MG63 (cell line): ENCODE results near the gene LRMDA. TPM values are rescaled to one million over a fixed set of nuclear protein-coding genes. Genes with fewer than 3 reads are reported as not detected.
A peak's percentile ranks its signal among the peaks of the same experiment; 100 is the strongest.

ENCODE experiments used
- DNase-seq: peaks from one replicate; pipeline ENCODE4 v3.0.0-alpha.2; 2020
- H3K27me3 ChIP-seq: fragments of 250-450 bp; sonication (Bioruptor Pico); 2 replicates; pipeline ENCODE4 v1.5.1; 2020; ENCODE audit warnings: mild to moderate bottlenecking, moderate library complexity
- H3K36me3 ChIP-seq: fragments of 250-450 bp; sonication (Bioruptor Pico); 2 replicates; pipeline ENCODE4 v1.5.1; 2020; ENCODE audit warnings: mild to moderate bottlenecking, moderate library complexity
- H3K4me3 ChIP-seq: fragments of 250-450 bp; sonication (Bioruptor Pico); 2 replicates; pipeline ENCODE4 v1.5.1; 2020; ENCODE audit warnings: mild to moderate bottlenecking, moderate library complexity
- H3K9me3 ChIP-seq: fragments of 250-450 bp; sonication (Bioruptor Pico); 2 replicates; pipeline ENCODE4 v1.5.1; 2020; ENCODE audit warnings: mild to moderate bottlenecking, moderate library complexity
- total RNA-seq: library from RNA; depleted of rRNA; stranded (reverse); fragments of >200 nt; shearing (Covaris generic); gene quantifications from 2 replicates; pipeline ENCODE4 v1.2.3, GENCODE V29; 2014; ENCODE audit warnings: low replicate concordance

Gene LRMDA
- total RNA-seq, 1 experiment from 2014 or later = 1.3 TPM

- H3K4me3 ChIP-seq = no peak overlapping the region
- no peaks in the 10 kb centered on the region for H3K27me3 ChIP-seq
- DNase-seq = no peak
- no peaks in the 10 kb centered on the region for H3K36me3 ChIP-seq
- H3K9me3 ChIP-seq = no peaks in the 10 kb centered on the region
Measured at GRCh38 chr10:76185471-76186301, 754.3 kb downstream of the LRMDA start.

DNA sequence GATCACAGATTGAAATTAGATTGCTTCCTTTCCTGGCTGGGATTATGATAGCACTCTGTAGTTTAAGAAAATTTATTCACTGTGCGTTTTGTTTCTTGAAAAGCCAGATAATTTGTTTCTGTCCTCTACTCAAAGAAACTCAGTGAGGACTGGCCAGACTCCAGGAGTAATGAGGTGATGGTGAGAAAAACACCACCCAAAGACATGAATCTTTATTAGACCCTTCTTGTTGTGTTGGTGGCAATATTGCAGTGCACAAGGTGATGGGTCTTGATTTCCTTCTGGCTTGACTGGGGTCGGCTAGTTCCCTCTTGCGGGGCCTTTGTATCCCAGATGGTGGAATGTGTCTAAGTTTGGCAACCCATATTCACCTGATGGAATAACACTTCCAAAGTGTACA, 756.8 kb downstream of the LRMDA start:
- Histone ChIP-seq H3K36me3 (no peaks in the 10 kb centered on the region), H3K9me3 (no peaks in the 10 kb centered on the region), H3K4me3 (no peak overlapping the region), H3K27me3 (no peaks in the 10 kb centered on the region)
- DNase-seq = no peak

GRCh38 chr10:76190634-76191270, 759.3 kb downstream of the LRMDA start:
- Histone ChIP-seq H3K36me3 (no peaks in the 10 kb centered on the region), H3K9me3 (no peaks in the 10 kb centered on the region), H3K27me3 (no peaks in the 10 kb centered on the region), H3K4me3 (no peak overlapping the region)
- no peak for DNase-seq

- H3K4me3 ChIP-seq = no peak overlapping the region
- no peaks in the 10 kb centered on the region for H3K9me3 ChIP-seq
- no peak for DNase-seq
- no peaks in the 10 kb centered on the region for H3K36me3 ChIP-seq
- H3K27me3 ChIP-seq = no peaks in the 10 kb centered on the region
Measured at GRCh38 chr10:76191336-76191735, 759.9 kb downstream of the LRMDA start.

GRCh38 chr10:76192151-76192550, 760.7 kb downstream of the LRMDA start:
- H3K36me3 ChIP-seq = no peaks in the 10 kb centered on the region
- no peaks in the 10 kb centered on the region for H3K27me3 ChIP-seq
- DNase-seq = no peak
- H3K4me3 ChIP-seq = no peak overlapping the region
- H3K9me3 ChIP-seq = no peaks in the 10 kb centered on the region

DNA sequence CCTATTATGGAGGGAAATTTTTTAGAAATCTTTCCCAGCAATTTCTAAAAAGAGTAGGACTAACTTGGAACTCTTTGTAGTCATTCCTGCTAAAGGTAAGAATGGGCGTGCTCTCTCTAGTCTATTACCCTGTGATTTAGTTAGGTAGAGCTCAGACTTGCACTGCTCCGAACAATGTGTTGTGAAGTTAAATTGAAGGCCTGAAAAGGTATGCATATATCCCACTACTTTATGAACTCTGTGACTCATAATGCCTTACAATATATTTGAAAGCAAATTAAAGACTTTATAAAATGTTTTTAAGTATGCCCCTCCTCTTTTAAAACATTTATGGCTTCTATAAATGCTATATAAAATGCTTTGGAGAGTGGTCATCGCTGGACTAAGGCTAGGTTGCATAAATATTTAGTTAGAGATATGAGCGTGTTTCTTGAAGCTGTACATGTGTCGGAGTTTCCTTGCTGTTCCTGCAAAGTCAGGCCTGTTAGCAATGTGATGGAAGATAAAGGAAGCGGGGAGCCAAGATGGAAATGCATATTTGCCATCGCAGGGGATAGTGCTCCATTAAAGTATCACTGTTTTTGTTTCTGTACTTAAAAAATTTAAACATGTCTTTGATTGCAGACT, 761.4 kb downstream of the LRMDA start:
- Histone ChIP-seq H3K27me3 (no peaks in the 10 kb centered on the region), H3K4me3 (no peak overlapping the region), H3K9me3 (no peaks in the 10 kb centered on the region), H3K36me3 (no peaks in the 10 kb centered on the region)
- no peak for DNase-seq

DNA sequence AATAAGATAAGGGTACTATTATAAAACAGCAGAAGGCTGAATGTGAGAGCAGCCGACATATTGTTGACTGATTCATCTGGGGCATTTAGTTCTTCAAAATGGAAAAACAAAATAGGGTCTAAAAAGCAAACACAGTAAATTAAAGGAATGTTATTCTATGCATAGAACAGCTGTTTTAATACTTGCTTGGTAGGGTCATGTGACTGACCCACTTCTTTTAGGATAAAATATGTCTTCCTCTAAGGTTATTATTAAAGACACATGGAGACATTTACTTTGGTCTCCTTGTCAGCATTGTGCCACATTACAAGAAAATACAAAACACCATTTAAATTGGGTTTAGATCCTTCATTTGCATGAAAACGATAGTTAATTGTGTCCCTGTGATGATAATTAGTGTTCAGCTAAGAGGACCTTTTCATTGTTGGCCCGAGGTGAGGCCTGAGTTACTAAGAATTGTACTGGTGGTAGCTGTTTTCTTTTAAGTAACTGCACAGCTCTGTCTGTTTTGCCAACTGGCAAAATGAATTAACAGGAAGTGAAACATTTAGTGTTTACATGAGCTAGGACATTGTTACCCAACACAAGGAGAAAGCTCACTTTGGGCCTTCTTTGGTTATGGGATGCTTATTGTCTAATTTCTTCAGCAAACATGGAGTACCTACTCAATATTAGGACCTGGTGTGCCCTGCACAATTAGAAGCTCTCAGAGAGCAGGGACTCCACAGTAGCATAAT, 764.4 kb downstream of the LRMDA start:
- Histone ChIP-seq H3K36me3 (no peaks in the 10 kb centered on the region), H3K4me3 (no peak overlapping the region), H3K27me3 (no peaks in the 10 kb centered on the region), H3K9me3 (no peaks in the 10 kb centered on the region)
- no peak for DNase-seq

GRCh38 chr10:76197293-76197692, 765.9 kb downstream of the LRMDA start:
- no peaks in the 10 kb centered on the region for H3K27me3 ChIP-seq

GRCh38 chr10:76198287-76199035, 767.0 kb downstream of the LRMDA start:
- Histone ChIP-seq H3K9me3 (no peaks in the 10 kb centered on the region), H3K4me3 (no peak overlapping the region), H3K27me3 (no peaks in the 10 kb centered on the region), H3K36me3 (no peaks in the 10 kb centered on the region)
- no peak for DNase-seq

More at GRCh38 chr10:76197293-76197692, 765.9 kb downstream of the LRMDA start:
- no peaks in the 10 kb centered on the region for H3K9me3 ChIP-seq
- no peak overlapping the region for H3K4me3 ChIP-seq
- no peak for DNase-seq
- no peaks in the 10 kb centered on the region for H3K36me3 ChIP-seq

DNA sequence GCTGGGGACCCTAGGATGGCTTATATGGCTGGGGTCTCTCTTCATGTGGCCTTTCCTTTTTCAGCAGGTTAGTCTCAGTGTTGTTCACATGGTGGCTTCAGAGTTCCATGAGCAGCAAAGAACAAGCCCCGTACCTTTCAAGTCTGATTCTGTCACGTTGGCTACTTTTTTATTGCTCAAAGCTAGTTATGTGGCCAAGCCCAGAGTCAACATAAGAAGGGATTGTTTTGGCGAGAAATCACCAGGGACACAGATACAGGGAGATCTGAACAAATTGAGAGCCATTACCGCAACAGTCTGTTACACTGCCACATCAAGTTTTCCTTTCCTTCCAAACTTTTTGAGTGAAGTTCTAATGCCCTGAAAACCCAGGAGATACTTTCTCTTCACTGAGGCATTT, 770.5 kb downstream of the LRMDA start:
- H3K9me3 ChIP-seq = no peaks in the 10 kb centered on the region
- no peaks in the 10 kb centered on the region for H3K36me3 ChIP-seq
- no peak overlapping the region for H3K4me3 ChIP-seq
- H3K27me3 ChIP-seq = no peaks in the 10 kb centered on the region
- no peak for DNase-seq

- H3K9me3 ChIP-seq = no peaks in the 10 kb centered on the region
- DNase-seq = no peak
- no peak overlapping the region for H3K4me3 ChIP-seq
- no peaks in the 10 kb centered on the region for H3K27me3 ChIP-seq
- no peaks in the 10 kb centered on the region for H3K36me3 ChIP-seq
Measured at GRCh38 chr10:76202777-76203176, 771.4 kb downstream of the LRMDA start.

- Histone ChIP-seq H3K9me3 (no peaks in the 10 kb centered on the region), H3K36me3 (no peaks in the 10 kb centered on the region), H3K4me3 (no peak overlapping the region), H3K27me3 (no peaks in the 10 kb centered on the region)
- DNase-seq = no peak
Measured at GRCh38 chr10:76205361-76205760, 773.9 kb downstream of the LRMDA start.

DNA sequence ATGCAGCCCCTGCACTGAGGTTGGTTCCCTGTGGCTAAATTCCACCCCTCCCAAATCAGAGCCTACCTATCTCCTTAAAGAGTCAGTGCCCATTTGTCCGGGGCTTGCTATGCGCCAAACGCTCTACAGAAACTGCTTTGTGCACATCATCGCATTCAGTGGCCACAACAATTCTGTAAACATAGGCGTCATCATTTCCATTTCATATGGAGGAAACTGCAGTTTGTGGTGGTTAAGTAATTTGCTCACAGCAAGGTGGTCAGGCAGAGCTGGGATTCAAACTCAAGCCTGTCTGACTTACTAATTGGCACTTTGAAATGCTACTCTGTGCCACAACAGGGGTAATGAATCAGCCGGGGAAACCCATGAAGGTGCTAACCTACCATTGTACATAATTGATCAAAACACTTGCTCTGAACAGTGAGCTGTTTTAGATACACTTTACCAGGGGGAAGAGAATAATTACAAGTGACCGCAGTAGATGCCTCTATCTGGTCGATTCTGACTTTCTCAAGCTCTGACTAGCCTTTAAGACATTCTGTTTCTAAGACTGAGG, 775.5 kb downstream of the LRMDA start:
- Histone ChIP-seq H3K36me3 (no peaks in the 10 kb centered on the region), H3K4me3 (no peak overlapping the region), H3K27me3 (no peaks in the 10 kb centered on the region), H3K9me3 (no peaks in the 10 kb centered on the region)
- DNase-seq = no peak

DNA sequence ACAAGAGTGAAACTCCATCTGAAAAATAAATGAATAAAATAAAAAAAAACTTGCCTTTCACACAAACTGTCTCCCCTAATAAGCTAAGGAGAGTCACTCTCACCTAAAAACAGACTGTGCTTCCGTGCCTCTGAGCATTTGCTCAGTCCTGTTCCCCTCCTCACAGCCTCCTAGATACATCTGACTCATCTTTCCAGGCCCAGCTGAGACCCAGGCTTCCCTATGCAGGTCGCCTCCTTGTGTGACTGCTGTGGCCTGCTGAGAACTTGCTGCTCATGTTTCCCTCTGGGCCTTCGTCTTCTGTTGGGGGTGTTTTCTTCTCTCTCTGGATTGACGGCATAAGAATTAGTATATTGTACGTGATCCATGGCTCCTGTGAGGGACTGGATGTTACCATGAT, 777.7 kb downstream of the LRMDA start:
- DNase-seq = peak; percentile 47
- H3K36me3 ChIP-seq = no peaks in the 10 kb centered on the region
- no peaks in the 10 kb centered on the region for H3K9me3 ChIP-seq
- H3K27me3 ChIP-seq = no peaks in the 10 kb centered on the region
- H3K4me3 ChIP-seq = no peak overlapping the region

- no peaks in the 10 kb centered on the region for H3K9me3 ChIP-seq
- DNase-seq = peak; percentile 19
- no peaks in the 10 kb centered on the region for H3K27me3 ChIP-seq
- no peaks in the 10 kb centered on the region for H3K36me3 ChIP-seq
- H3K4me3 ChIP-seq = no peak overlapping the region
Measured at GRCh38 chr10:76210211-76210610, 778.8 kb downstream of the LRMDA start.

DNA sequence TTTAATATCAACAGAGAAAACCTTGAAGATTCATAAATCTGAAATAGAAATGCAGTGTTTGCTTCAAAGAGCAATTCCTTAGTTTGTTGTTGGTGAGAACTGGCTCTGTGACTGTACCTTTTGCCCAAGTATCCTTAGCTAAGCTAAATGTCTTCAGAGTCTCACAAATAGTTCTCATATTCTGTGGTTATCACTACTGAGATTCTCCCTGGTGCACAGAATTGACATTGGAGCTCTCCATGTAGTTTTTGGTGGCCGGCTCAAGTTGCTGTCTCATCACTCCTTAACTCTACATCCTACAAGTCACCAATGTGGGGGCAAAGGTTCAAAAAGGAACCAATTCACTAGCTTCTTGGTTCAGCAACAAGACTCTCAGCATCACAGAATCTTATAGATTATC, 780.3 kb downstream of the LRMDA start:
- Histone ChIP-seq H3K27me3 (no peaks in the 10 kb centered on the region), H3K36me3 (no peaks in the 10 kb centered on the region), H3K4me3 (no peak overlapping the region), H3K9me3 (no peaks in the 10 kb centered on the region)
- no peak for DNase-seq
